Measurements from ENCODE around the gene PSMB7.

The PSMB7 gene

GRCh38 chr9:124353166-124353768 lies 62.0 kb downstream of the PSMB7 start:
- peaks cover 75% of the 10 kb centered on the region; the same call in 1 of the 2 replicates for H3K36me3 ChIP-seq (ENCODE audit: insufficient read depth, low read length)
- H3K9ac ChIP-seq (ENCODE audit: low read depth, low read length, poor library complexity, severe bottlenecking), result no peak overlapping the region
- peaks cover 12% of the 10 kb centered on the region for H4K20me1 ChIP-seq (ENCODE audit: insufficient read depth, low read length, poor library complexity, severe bottlenecking)
- peaks cover 45% of the 10 kb centered on the region for H3K79me2 ChIP-seq (ENCODE audit: insufficient read depth, low read length)
- H2AFZ ChIP-seq (ENCODE audit: low read length), result no peak overlapping the region
- H3F3A ChIP-seq (ENCODE audit: low read depth), result no peaks in the 10 kb centered on the region
- H3K9me3 ChIP-seq (ENCODE audit: insufficient read depth, low read depth, low read length), result no peaks in the 10 kb centered on the region
- peaks cover 28% of the 10 kb centered on the region for H3K4me1 ChIP-seq (ENCODE audit: insufficient read depth, low read length, poor library complexity, severe bottlenecking)
- no peaks in the 10 kb centered on the region for H3K27me3 ChIP-seq (ENCODE audit: insufficient read depth, low read length, poor library complexity, severe bottlenecking)
- H3K4me2 ChIP-seq (ENCODE audit: low read depth, low read length, poor library complexity, severe bottlenecking), result no peak overlapping the region
- no peak for TF ChIP-seq CTCF (conservative IDR thresholded peaks at IDR 0.05; ENCODE audit: low read length)
- no peak for TF ChIP-seq EZH2phosphoT487 (IDR thresholded peaks at IDR 0.05; ENCODE audit: borderline replicate concordance)
- no peak overlapping the region for H3K4me3 ChIP-seq (ENCODE audit: low read length, poor library complexity, severe bottlenecking)
- H3K9me2 ChIP-seq (replicated peaks; ENCODE audit: low read depth, low read length), result no peaks in the 10 kb centered on the region

- H4K20me1 ChIP-seq (ENCODE audit: insufficient read depth, low read length, poor library complexity, severe bottlenecking), result peaks cover 8% of the 10 kb centered on the region
- H3K4me1 ChIP-seq (ENCODE audit: insufficient read depth, low read length, poor library complexity, severe bottlenecking), result peaks cover 23% of the 10 kb centered on the region
- H2AFZ ChIP-seq (ENCODE audit: low read length), result no peak overlapping the region
- H3K4me2 ChIP-seq (ENCODE audit: low read depth, low read length, poor library complexity, severe bottlenecking), result no peak overlapping the region
- H3K79me2 ChIP-seq (ENCODE audit: insufficient read depth, low read length), result peaks cover 38% of the 10 kb centered on the region
- peaks cover 75% of the 10 kb centered on the region; the same call in 1 of the 2 replicates for H3K36me3 ChIP-seq (ENCODE audit: insufficient read depth, low read length)
- TF ChIP-seq EZH2phosphoT487 (IDR thresholded peaks at IDR 0.05; ENCODE audit: borderline replicate concordance), result no peak
- TF ChIP-seq CTCF (conservative IDR thresholded peaks at IDR 0.05; ENCODE audit: low read length), result no peak
- no peaks in the 10 kb centered on the region for H3K9me3 ChIP-seq (ENCODE audit: insufficient read depth, low read depth, low read length)
- no peaks in the 10 kb centered on the region for H3K27me3 ChIP-seq (ENCODE audit: insufficient read depth, low read length, poor library complexity, severe bottlenecking)
- no peaks in the 10 kb centered on the region for H3K9me2 ChIP-seq (replicated peaks; ENCODE audit: low read depth, low read length)
- no peak overlapping the region for H3K9ac ChIP-seq (ENCODE audit: low read depth, low read length, poor library complexity, severe bottlenecking)
- no peak overlapping the region for H3K4me3 ChIP-seq (ENCODE audit: low read length, poor library complexity, severe bottlenecking)
- H3F3A ChIP-seq (ENCODE audit: low read depth), result no peaks in the 10 kb centered on the region
These were observed 62.6 kb downstream of the PSMB7 start for GRCh38 chr9:124352616-124353015.

DNA sequence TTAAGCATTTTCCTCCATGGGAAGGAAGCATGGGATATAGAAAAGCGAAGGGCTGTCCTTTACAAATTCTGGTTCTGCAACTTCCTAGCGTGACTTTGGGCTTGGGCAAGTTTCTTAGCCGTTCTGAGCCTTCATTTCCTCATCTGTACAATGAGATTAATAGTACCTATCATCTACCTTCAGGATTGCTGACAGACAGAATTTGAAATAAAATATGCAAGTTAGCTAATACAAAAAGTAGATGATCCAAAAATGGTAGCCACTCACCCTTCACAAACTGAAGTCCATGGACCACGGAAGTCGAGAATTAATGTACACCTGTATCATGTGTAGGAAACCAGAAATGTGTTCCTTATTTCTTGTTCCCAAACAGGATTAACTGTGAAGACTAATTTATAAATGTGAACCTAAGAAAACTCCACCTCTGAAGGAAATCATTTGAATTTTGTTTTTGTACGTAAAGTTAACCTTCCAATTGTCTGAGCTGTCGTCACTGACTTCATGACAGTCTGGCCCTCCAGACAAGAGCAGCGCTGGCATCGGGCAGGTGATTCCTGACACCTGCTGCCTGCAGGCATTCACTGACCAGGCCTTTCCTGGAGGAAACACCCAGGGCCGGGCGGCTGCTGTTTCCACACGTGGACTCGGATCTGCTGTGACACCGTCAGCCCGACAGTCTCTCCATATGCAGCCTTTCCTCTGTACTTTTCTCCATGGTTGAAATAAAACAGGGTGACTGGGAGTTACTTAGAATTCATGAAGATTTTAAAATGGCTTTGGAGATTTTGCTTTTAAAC lies 63.4 kb downstream of the PSMB7 start:
- TF ChIP-seq EZH2phosphoT487 (IDR thresholded peaks at IDR 0.05; ENCODE audit: borderline replicate concordance) (no peak), CTCF (conservative IDR thresholded peaks at IDR 0.05; ENCODE audit: low read length) (no peak)
- Histone ChIP-seq H3F3A (ENCODE audit: low read depth) (no peaks in the 10 kb centered on the region), H3K36me3 (ENCODE audit: insufficient read depth, low read length) (peaks cover 75% of the 10 kb centered on the region; the same call in 1 of the 2 replicates)

More for the DNA sequence above, 63.4 kb downstream of the PSMB7 start:
- H3K9me2 ChIP-seq (replicated peaks; ENCODE audit: low read depth, low read length), result no peaks in the 10 kb centered on the region
- H2AFZ ChIP-seq (ENCODE audit: low read length), result no peak overlapping the region
- peaks cover 15% of the 10 kb centered on the region for H3K4me1 ChIP-seq (ENCODE audit: insufficient read depth, low read length, poor library complexity, severe bottlenecking)
- H3K4me3 ChIP-seq (ENCODE audit: low read length, poor library complexity, severe bottlenecking), result no peak overlapping the region
- no peaks in the 10 kb centered on the region for H3K9me3 ChIP-seq (ENCODE audit: insufficient read depth, low read depth, low read length)
- no peak overlapping the region for H3K9ac ChIP-seq (ENCODE audit: low read depth, low read length, poor library complexity, severe bottlenecking)
- H3K4me2 ChIP-seq (ENCODE audit: low read depth, low read length, poor library complexity, severe bottlenecking), result no peak overlapping the region
- H3K79me2 ChIP-seq (ENCODE audit: insufficient read depth, low read length), result peaks cover 31% of the 10 kb centered on the region
- H3K27me3 ChIP-seq (ENCODE audit: insufficient read depth, low read length, poor library complexity, severe bottlenecking), result no peaks in the 10 kb centered on the region
- peaks cover 5% of the 10 kb centered on the region for H4K20me1 ChIP-seq (ENCODE audit: insufficient read depth, low read length, poor library complexity, severe bottlenecking)
